MCF 10A (cell line): ENCODE data around the gene DGKI. TPM values are rescaled to one million over a fixed set of nuclear protein-coding genes. Genes with fewer than 3 reads are reported as not detected.

Source experiments
- BruUV-seq: library from RNA; stranded (reverse); fragments of 400-500 nt; replicated peaks from 2 replicates; lab custom pipeline; 2021; lab: Mats Ljungman, UMichigan
- CTCF ChIA-PET: fragments of 300-600 bp; sonication (Branson Sonifier 250); formaldehyde crosslinking; extraction: SDS; loops from one replicate; lab custom pipeline; 2021; ENCODE audit warnings: antibody characterized with exemption, inconsistent platforms; lab: Yijun Ruan, JAX
- POLR2A ChIA-PET: fragments of 300-600, 350-650 bp; sonication (Branson Sonifier 250); formaldehyde crosslinking; extraction: SDS; loops from one replicate; lab custom pipeline; 2020; ENCODE audit warnings: antibody characterized with exemption, inconsistent platforms; lab: Yijun Ruan, JAX
- DNase-seq: peaks from one replicate; pipeline ENCODE4 v3.0.0-alpha.2; 2018; ENCODE audit not compliant: unreplicated experiment
- H3K27ac Mint-ChIP-seq: one replicate; pipeline ENCODE4 v1.8.0; 2022; ENCODE audit warnings: mild to moderate bottlenecking, low read depth, mixed read lengths; ENCODE audit not compliant: unreplicated experiment
- H3K27me3 Mint-ChIP-seq: one replicate; pipeline ENCODE4 v1.8.0; 2022; ENCODE audit warnings: mixed read lengths; ENCODE audit not compliant: insufficient read depth, unreplicated experiment
- H3K36me3 Mint-ChIP-seq: one replicate; pipeline ENCODE4 v1.8.0; 2022; ENCODE audit warnings: mild to moderate bottlenecking, moderate library complexity, mixed read lengths; ENCODE audit not compliant: insufficient read depth, unreplicated experiment
- H3K4me1 Mint-ChIP-seq: one replicate; pipeline ENCODE4 v1.8.0; 2022; ENCODE audit warnings: mixed read lengths; ENCODE audit not compliant: insufficient read depth, unreplicated experiment
- H3K4me3 Mint-ChIP-seq: one replicate; pipeline ENCODE4 v1.8.0; 2022; ENCODE audit warnings: mild to moderate bottlenecking, moderate library complexity, mixed read lengths; ENCODE audit not compliant: unreplicated experiment
- H3K9me3 Mint-ChIP-seq: one replicate; pipeline ENCODE4 v1.8.0; 2022; ENCODE audit warnings: mixed read lengths; ENCODE audit not compliant: unreplicated experiment
- intact Hi-C: fragments of 100-400 bp; cut with micrococcal nuclease; formaldehyde crosslinking; loops from 2 replicates; pipeline ENCODE4 v1.14.1; 2022
- total RNA-seq: library from RNA; stranded (reverse); gene quantifications from 2 replicates; pipeline ENCODE4 v1.2.3, GENCODE V29; 2022
- TF ChIP-seq, protein P1 (sequence below): fragments of 200-600 bp; IDR thresholded peaks from one replicate; pipeline ENCODE4 v1.8.0; 2022; ENCODE audit warnings: antibody characterized with exemption, mild to moderate bottlenecking; ENCODE audit not compliant: unreplicated experiment

The DGKI gene
- total RNA-seq, 1 experiment from 2014 or later, result 1.4 TPM

DNA sequence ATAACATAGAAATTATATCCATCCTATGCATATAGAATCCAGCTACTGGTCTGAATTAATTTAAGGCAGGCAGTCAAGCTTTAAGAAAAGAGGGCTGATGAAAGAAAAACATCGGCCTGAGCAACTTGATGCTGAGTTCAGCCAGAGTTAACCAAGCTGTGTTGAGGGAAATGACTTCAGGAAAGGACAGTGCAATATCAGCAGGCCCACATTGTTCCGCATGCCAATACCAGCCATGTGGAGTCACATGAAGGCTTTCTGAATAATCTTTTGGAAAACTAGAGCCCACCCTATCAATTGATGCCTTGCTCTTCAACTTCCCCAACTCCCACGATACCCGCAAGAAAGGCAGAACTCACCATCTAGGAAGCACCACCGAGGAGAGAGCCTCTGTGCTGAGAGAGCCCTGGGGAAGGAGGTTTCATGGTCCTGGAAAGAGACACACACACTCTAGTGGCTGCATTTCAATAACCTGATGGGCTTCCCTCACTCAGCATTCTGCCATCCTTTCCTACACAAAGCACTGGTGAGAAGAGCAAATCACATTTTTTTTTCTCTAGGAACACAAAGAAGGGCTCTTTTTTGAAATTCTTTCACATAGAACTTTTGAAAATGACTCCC lies 377.5 kb downstream of the DGKI start:
- DNase-seq, result no peak
- Mint-ChIP-seq H3K4me3 (no peak overlapping the region), H3K9me3 (no peaks in the 10 kb centered on the region), H3K4me1 (no peaks in the 10 kb centered on the region), H3K27me3 (peaks cover 22% of the 10 kb centered on the region), H3K27ac (no peak overlapping the region), H3K36me3 (no peaks in the 10 kb centered on the region)
- BruUV-seq, result no TSS peak
- TF ChIP-seq, protein P1, sequence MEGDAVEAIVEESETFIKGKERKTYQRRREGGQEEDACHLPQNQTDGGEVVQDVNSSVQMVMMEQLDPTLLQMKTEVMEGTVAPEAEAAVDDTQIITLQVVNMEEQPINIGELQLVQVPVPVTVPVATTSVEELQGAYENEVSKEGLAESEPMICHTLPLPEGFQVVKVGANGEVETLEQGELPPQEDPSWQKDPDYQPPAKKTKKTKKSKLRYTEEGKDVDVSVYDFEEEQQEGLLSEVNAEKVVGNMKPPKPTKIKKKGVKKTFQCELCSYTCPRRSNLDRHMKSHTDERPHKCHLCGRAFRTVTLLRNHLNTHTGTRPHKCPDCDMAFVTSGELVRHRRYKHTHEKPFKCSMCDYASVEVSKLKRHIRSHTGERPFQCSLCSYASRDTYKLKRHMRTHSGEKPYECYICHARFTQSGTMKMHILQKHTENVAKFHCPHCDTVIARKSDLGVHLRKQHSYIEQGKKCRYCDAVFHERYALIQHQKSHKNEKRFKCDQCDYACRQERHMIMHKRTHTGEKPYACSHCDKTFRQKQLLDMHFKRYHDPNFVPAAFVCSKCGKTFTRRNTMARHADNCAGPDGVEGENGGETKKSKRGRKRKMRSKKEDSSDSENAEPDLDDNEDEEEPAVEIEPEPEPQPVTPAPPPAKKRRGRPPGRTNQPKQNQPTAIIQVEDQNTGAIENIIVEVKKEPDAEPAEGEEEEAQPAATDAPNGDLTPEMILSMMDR, result no peak
- POLR2A ChIA-PET, result no interaction called here
- intact Hi-C loops, result no loop called here
- CTCF ChIA-PET, result no interaction called here

GRCh38 chr7:137462847-137463246 lies 383.9 kb downstream of the DGKI start:
- Mint-ChIP-seq H3K9me3 (no peaks in the 10 kb centered on the region), H3K27ac (no peak overlapping the region), H3K4me1 (no peaks in the 10 kb centered on the region), H3K27me3 (peaks cover 20% of the 10 kb centered on the region), H3K36me3 (peaks cover 5% of the 10 kb centered on the region), H3K4me3 (no peak overlapping the region)
- TF ChIP-seq, protein P1, result no peak
- intact Hi-C loops, result no loop called here
- no TSS peak for BruUV-seq
- CTCF ChIA-PET, result interaction anchor here (1.4 kb wide), 1 partner anchor 9 kb away, joined by 10 read pairs; no protein-coding TSS in a partner anchor
- POLR2A ChIA-PET, result no interaction called here
- no peak for DNase-seq

- no peak overlapping the region for H3K27ac Mint-ChIP-seq
- no peaks in the 10 kb centered on the region for H3K9me3 Mint-ChIP-seq
- no peak overlapping the region for H3K4me3 Mint-ChIP-seq
- no TSS peak for BruUV-seq
- TF ChIP-seq, protein P1, result no peak
- no peaks in the 10 kb centered on the region for H3K4me1 Mint-ChIP-seq
- ChIA-PET POLR2A (no interaction called here), CTCF (no interaction called here)
- peaks cover 22% of the 10 kb centered on the region for H3K27me3 Mint-ChIP-seq
- H3K36me3 Mint-ChIP-seq, result peaks cover 5% of the 10 kb centered on the region
- intact Hi-C loops, result no loop called here
- no peak for DNase-seq
Observed at GRCh38 chr7:137462074-137462715, 384.6 kb downstream of the DGKI start.

GRCh38 chr7:137458399-137458798 lies 388.4 kb downstream of the DGKI start:
- TF ChIP-seq, protein P1, result no peak
- no peaks in the 10 kb centered on the region for H3K9me3 Mint-ChIP-seq
- intact Hi-C loops, result loop anchor here (10.0 kb wide), 1 partner anchor 584 kb away; no protein-coding TSS in a partner anchor
- no peak overlapping the region for H3K27ac Mint-ChIP-seq
- ChIA-PET POLR2A (no interaction called here), CTCF (interaction anchor here (0.6 to 0.9 kb wide), 3 partner anchors 19 to 585 kb away, joined by 3 to 4 read pairs (median 4); no protein-coding TSS in a partner anchor)
- DNase-seq, result no peak
- H3K27me3 Mint-ChIP-seq, result peaks cover 50% of the 10 kb centered on the region
- peaks cover 5% of the 10 kb centered on the region for H3K36me3 Mint-ChIP-seq
- no peaks in the 10 kb centered on the region for H3K4me1 Mint-ChIP-seq
- BruUV-seq, result no TSS peak
- no peak overlapping the region for H3K4me3 Mint-ChIP-seq
